HUES48 (cell line): ENCODE data around the gene TEKTIP1.

Experiments
- H3K27ac ChIP-seq: one replicate; pipeline ENCODE4 v1.7.0; 2013; ENCODE audit warnings: low read depth, low read length, inconsistent platforms
- H3K27me3 ChIP-seq: 2 replicates; pipeline ENCODE4 v1.6.1; 2013; ENCODE audit warnings: mild to moderate bottlenecking, low read length; ENCODE audit not compliant: control insufficient read depth, insufficient read depth
- H3K36me3 ChIP-seq: 2 replicates; pipeline ENCODE4 v1.6.1; 2013; ENCODE audit warnings: low read length; ENCODE audit not compliant: control insufficient read depth, insufficient read depth
- H3K4me1 ChIP-seq: 2 replicates; pipeline ENCODE4 v1.6.1; 2013; ENCODE audit warnings: mild to moderate bottlenecking, low read length; ENCODE audit not compliant: control insufficient read depth, insufficient read depth
- H3K4me3 ChIP-seq: 2 replicates; pipeline ENCODE4 v1.5.1; 2013; ENCODE audit warnings: mild to moderate bottlenecking, low read depth, low read length
- H3K9ac ChIP-seq: 2 replicates; pipeline ENCODE4 v1.6.1; 2013; ENCODE audit warnings: mild to moderate bottlenecking, low read depth, low read length, moderate library complexity
- H3K9me3 ChIP-seq: 2 replicates; pipeline ENCODE4 v1.6.1; 2013; ENCODE audit warnings: low read length; ENCODE audit not compliant: control insufficient read depth, insufficient read depth

The TEKTIP1 gene

DNA sequence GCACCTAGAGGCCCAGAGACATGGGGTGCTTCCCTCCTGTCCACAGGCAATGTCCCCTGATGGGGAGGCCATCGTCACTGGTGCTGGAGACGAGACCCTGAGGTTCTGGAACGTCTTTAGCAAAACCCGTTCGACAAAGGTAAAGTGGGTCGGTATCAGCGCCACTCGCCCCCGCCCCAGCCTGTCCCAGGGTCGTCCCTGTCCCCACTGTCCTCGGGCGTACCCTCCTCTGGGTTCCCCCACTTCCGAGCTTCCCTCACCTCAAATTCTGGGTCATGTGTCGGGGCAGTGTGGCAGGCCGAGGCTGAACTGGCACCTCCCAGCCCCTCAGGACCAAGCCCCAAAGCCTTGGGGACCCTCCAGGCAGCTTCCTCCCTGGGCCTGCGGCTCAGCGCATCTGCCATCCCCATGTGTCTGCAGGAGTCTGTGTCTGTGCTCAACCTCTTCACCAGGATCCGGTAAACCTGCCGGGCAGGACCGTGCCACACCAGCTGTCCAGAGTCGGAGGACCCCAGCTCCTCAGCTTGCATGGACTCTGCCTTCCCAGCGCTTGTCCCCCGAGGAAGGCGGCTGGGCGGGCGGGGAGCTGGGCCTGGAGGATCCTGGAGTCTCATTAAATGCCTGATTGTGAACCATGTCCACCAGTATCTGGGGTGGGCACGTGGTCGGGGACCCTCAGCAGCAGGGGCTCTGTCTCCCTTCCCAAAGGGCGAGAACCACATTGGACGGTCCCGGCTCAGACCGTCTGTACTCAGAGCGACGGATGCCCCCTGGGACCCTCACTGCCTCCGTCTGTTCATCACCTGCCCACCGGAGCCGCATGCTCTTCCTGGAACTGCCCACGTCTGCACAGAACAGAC, 4.4 kb upstream of the TEKTIP1 start:
- Histone ChIP-seq H3K9me3 (no peaks in the 10 kb centered on the region), H3K27me3 (no peaks in the 10 kb centered on the region), H3K27ac (no peak overlapping the region), H3K36me3 (peaks cover 50% of the 10 kb centered on the region), H3K4me3 (no peak overlapping the region), H3K4me1 (no peaks in the 10 kb centered on the region), H3K9ac (no peak overlapping the region)

DNA sequence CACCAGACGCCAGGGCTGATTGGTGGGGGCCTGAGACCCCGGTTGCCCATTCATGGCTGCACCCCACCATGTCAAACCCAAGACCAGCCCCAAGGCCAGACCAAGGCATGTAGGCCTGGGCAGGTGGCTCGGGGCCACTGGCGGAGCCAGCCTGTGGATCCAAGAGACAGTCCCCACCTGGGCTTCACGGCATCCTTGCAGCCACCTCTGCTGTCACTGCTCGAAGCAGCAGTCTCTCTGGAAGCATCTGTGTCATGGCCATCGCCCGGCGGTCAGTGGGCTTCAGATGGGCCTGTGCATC, 3.8 kb upstream of the TEKTIP1 start:
- no peaks in the 10 kb centered on the region for H3K9me3 ChIP-seq
- H3K4me3 ChIP-seq, result no peak overlapping the region
- no peaks in the 10 kb centered on the region for H3K27me3 ChIP-seq
- peaks cover 50% of the 10 kb centered on the region for H3K36me3 ChIP-seq
- no peak overlapping the region for H3K9ac ChIP-seq
- H3K27ac ChIP-seq, result no peak overlapping the region
- H3K4me1 ChIP-seq, result no peaks in the 10 kb centered on the region

DNA sequence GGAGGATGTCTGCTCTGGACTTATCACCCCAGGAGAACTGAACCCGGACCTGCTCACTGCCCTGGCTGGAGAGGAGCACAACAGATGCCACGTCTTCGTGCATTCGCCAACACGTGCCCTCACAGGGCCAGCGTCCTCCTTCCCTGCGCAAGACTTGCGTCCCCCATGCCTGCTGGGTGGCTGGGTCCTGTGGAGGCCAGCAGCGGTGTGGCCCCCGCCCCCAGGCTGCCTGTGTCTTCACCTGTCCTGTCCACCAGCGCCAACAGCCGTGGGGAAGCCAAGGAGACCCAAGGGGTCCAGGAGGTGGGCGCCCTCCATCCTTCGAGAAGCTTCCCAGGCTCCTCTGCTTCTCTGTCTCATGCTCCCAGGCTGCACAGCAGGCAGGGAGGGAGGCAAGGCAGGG, 3.4 kb upstream of the TEKTIP1 start:
- H3K4me1 ChIP-seq, result no peaks in the 10 kb centered on the region
- no peak overlapping the region for H3K4me3 ChIP-seq
- no peaks in the 10 kb centered on the region for H3K9me3 ChIP-seq
- H3K27me3 ChIP-seq, result no peaks in the 10 kb centered on the region
- no peak overlapping the region for H3K27ac ChIP-seq
- peaks cover 50% of the 10 kb centered on the region for H3K36me3 ChIP-seq
- no peak overlapping the region for H3K9ac ChIP-seq

DNA sequence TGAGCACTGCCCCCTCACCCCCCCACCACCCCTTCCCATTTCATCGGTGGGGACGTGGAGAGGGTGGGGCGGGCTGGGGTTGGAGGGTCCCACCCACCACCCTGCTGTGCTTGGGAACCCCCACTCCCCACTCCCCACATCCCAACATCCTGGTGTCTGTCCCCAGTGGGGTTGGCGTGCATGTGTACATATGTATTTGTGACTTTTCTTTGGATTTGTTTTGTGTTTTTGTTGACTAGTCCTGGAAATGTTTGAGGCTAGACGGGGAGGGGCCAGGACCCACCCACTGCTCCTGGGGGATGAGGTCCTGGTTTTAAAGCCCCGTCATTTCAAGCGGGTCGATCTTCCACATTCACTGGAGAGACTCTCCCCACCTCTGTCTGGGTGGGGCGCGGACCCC, 3.0 kb upstream of the TEKTIP1 start:
- Histone ChIP-seq H3K4me1 (no peaks in the 10 kb centered on the region), H3K9ac (no peak overlapping the region), H3K9me3 (no peaks in the 10 kb centered on the region), H3K27ac (no peak overlapping the region), H3K4me3 (no peak overlapping the region), H3K27me3 (no peaks in the 10 kb centered on the region), H3K36me3 (peaks cover 46% of the 10 kb centered on the region)

DNA sequence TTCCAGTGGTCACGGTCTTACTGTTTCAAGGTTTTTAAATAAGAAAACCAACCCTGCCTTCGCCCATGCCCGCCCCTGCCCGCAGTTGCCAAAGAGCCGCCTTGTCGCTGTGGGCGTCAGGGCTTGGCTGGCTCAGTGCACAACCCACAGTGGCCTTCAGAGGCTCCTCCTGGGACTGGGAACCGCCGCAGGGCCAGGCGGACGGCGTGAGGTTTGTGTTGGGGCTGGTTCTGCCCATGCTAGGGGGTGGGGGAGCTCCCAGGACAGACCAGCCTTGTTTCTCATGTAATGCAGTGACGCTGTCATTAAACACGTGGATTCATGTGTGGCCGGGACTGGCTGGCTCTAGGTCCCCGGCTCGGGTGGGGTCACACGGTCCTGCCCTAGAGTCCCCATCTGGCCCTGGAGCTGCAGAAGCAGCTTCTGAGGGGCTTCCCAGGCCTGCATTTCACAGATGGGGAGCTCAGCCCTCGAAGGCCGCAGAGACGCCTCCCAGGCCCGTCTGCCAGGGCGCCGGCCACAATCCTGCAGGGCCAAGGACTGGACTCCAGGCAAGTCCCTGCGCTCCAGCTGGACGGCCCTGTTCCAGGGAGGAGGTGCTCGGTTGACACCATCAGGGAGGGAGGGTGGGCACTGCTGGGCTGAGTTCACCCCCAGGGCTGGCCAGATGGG, 2.4 kb upstream of the TEKTIP1 start:
- H3K9ac ChIP-seq, result no peak overlapping the region
- no peak overlapping the region for H3K4me3 ChIP-seq
- H3K27me3 ChIP-seq, result no peaks in the 10 kb centered on the region
- H3K36me3 ChIP-seq, result peaks cover 41% of the 10 kb centered on the region
- H3K9me3 ChIP-seq, result no peaks in the 10 kb centered on the region
- H3K4me1 ChIP-seq, result no peaks in the 10 kb centered on the region
- H3K27ac ChIP-seq, result no peak overlapping the region

DNA sequence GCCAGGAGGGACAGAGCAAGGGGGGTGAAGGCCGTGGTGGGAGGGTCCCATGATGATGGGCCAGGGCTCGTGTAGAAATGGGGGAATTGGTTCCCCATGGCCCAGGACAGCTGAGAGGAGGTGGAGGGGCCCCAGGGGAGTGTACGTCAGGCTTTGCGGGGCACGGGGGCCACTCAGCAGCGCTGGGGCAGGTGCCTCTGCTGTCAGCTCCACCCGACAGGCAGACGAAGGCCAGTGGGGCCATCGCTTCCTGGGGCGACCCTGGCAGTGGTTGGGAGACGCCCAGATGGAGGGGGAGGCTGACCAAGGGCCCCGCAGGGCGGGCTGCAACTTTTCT, 1.9 kb upstream of the TEKTIP1 start:
- Histone ChIP-seq H3K27me3 (no peaks in the 10 kb centered on the region), H3K36me3 (peaks cover 36% of the 10 kb centered on the region), H3K4me1 (no peaks in the 10 kb centered on the region), H3K4me3 (no peak overlapping the region), H3K9me3 (no peaks in the 10 kb centered on the region), H3K27ac (no peak overlapping the region), H3K9ac (no peak overlapping the region)

DNA sequence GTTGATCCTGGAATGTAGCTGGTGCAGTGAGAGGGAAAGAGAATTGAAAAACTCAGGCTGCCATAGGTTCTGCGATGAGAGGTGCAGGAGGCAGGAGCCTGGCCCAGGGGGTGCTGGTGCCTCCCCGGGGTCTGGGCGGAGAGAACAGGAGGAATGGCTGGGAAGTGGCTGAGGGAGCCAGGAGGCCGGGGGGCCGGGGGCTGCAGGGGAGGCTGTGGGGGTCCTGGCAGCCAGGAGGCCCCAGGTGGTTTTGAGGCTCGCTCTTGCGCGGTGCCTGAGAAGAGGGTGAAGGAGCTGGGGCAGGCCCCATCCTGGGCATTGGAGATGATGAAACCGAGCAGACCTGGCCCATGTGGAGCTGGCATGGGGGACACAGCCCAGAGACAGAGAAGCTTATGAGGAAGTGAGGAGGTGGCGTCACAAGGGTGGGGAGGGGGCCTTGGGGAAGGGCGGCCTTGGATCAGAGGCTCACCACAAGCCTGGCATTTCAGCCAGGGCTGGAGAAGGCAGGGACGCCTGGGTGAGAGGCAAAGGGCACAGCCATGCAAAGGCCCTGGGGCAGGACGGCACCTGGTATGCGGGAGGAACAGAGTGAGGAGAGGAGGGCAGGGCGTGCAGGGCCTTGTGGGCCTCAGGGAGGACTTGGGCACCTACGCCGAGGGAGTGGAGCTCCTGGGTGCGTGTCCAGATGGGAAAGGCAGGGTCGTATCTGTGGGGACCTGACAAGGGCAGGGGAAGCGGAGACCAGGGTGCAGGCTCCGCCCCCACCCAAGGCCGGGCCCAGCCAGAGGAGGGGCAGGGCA, 1.3 kb upstream of the TEKTIP1 start:
- Histone ChIP-seq H3K27me3 (no peaks in the 10 kb centered on the region), H3K27ac (no peak overlapping the region), H3K9ac (no peak overlapping the region)

DNA sequence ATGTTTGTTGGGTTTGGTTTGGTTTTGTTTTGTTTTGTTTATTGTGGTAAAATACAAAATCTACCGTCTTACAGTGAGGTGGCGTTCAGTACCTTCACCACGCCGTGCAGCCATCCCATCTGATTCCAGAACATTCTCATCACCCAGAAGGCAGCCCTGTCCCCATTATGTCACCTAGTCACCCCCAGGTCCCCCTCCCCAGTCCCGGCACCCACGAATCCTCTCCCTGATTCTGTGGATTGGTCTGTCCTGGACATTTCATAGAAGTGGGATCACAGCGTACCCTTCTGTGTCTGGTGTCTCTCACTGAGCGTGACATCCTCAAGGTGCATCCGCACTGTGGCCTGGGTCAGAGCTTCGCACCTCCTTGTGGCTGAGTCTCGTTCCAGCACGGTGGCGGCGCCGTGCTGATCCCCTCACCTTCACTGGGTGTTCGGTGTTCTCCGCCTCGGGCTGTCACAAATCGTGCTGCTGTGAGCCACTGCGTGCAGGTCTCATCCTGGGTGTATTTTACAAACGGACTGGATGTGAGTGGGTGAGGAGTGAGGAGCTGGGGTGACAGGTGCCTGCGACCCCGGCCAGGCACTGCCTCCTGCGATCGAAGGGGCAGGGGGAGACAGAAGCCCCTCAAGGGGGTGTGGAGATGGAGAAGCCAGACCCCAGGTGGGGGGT, 580 bp upstream of the TEKTIP1 start:
- Histone ChIP-seq H3K9ac (no peak overlapping the region), H3K36me3 (peaks cover 22% of the 10 kb centered on the region), H3K27me3 (no peaks in the 10 kb centered on the region), H3K27ac (peak overlapping the region; percentile 35), H3K9me3 (no peaks in the 10 kb centered on the region), H3K4me3 (no peak overlapping the region), H3K4me1 (no peaks in the 10 kb centered on the region)

More for the DNA sequence above, 1.3 kb upstream of the TEKTIP1 start:
- Histone ChIP-seq H3K4me1 (no peaks in the 10 kb centered on the region), H3K9me3 (no peaks in the 10 kb centered on the region), H3K4me3 (no peak overlapping the region), H3K36me3 (peaks cover 30% of the 10 kb centered on the region)

DNA sequence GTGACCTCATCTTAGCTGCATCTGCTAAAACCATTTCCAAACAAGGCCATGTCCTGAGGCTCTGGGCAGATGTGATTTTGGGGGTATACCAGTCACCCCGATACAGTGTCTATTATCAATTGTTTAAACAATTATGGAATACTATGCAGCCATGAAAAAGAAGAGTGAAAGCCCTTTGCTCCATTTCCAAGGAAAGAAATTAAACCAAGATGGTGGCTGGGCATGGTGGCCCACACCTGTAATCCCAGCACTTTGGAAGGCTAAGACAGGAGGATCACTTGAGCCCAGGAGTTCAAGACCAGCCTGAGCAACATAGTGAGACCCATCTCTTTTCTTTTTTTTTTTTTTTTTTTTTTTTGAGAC, 763 bp downstream of the TEKTIP1 start:
- no peaks in the 10 kb centered on the region for H3K4me1 ChIP-seq
- no peak overlapping the region for H3K27ac ChIP-seq

DNA sequence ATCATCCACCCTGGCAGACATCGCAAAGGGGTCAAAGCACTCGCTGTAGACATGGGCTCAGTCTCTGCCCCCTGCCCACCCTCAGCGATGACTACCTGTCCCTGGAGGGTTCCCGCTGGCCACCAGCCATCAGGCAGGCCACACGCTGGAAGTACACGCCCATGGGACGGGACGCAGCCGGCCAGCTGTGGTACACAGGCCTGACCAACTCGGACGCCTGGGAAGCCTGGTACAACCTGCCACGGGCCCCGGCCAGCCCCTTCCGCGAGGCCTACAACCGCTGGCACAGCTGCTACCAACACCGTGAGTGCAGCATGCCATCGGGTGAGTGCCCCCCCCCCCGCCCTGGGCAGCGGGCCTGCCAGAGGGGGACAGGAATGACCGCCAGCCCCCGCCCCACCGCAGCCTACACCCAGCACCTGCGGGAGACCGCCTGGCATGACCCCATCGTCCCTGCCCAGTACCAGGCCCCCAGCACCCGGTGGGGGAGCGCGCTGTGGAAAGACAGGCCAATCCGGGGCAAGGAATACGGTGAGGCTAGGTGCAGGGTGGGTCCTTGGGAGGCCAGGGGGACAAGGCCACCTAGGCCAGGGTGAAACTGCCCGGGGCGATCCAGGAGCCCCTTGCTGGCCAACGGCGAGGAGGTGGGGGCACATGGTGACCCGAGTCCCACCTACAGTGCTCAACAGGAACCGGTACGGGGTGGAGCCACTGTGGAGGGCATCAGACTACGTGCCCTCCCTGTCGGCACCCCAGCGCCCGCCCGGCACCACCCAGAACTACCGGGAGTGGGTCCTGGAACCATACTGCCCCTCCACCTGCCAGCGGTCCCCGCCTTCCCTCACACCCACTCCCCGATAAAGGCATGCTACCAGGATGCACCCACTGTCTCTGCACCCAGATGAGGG, 4.4 kb downstream of the TEKTIP1 start:
- Histone ChIP-seq H3K27me3 (no peaks in the 10 kb centered on the region), H3K27ac (no peak overlapping the region), H3K4me3 (no peak overlapping the region), H3K4me1 (no peaks in the 10 kb centered on the region), H3K9ac (no peak overlapping the region), H3K36me3 (peaks cover 7% of the 10 kb centered on the region; the same call in 1 of the 2 replicates), H3K9me3 (no peaks in the 10 kb centered on the region)

More for the DNA sequence above, 763 bp downstream of the TEKTIP1 start:
- Histone ChIP-seq H3K27me3 (no peaks in the 10 kb centered on the region), H3K9ac (no peak overlapping the region), H3K9me3 (no peaks in the 10 kb centered on the region), H3K36me3 (peaks cover 10% of the 10 kb centered on the region), H3K4me3 (no peak overlapping the region)
